ENCODE measurements around the gene MEX3D.

DNA sequence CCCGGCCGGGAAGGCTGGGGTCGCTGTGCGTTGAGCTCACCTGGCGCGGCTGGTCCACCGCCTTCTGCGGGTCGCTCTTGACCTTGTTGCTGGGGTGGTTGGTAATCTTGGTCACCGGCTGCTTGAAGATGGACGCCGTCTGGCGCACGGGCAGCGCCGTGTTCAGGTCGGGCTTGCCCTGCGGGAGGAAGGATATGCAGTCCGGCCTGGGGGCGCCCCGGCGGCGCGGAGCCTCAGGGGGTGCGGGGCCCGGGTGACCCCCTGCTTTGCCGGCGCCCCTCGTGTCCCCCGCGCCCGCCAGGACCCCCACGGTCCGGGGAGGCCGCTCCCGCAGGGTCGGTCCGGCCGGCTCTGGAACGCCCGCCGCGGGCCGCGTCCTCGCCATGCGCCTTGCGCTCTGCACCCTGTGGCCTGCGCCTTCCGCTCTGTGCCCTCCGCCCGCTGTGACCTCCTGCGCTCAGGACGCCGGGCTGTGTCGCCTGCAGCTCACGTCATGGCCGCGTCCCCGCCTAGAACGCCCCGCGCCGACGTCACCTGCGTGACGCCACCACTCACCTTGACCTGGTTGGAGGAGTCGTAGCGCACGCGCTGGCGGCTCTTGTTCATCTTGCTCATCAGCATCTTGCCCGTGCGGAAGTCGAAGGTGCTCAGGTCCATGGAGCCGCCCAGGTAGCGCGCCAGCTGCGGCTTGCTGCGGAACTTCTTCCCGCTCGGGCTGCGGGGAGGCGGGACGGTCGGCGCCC is 16.5 kb upstream of the MEX3D start:
- TF ChIP-seq, protein P1, sequence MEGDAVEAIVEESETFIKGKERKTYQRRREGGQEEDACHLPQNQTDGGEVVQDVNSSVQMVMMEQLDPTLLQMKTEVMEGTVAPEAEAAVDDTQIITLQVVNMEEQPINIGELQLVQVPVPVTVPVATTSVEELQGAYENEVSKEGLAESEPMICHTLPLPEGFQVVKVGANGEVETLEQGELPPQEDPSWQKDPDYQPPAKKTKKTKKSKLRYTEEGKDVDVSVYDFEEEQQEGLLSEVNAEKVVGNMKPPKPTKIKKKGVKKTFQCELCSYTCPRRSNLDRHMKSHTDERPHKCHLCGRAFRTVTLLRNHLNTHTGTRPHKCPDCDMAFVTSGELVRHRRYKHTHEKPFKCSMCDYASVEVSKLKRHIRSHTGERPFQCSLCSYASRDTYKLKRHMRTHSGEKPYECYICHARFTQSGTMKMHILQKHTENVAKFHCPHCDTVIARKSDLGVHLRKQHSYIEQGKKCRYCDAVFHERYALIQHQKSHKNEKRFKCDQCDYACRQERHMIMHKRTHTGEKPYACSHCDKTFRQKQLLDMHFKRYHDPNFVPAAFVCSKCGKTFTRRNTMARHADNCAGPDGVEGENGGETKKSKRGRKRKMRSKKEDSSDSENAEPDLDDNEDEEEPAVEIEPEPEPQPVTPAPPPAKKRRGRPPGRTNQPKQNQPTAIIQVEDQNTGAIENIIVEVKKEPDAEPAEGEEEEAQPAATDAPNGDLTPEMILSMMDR (conservative IDR thresholded peaks at IDR 0.05) = no peak
- no peak for TF ChIP-seq EZH2 (IDR thresholded peaks at IDR 0.05; ENCODE audit: low read depth)

All from PC-9 (cell line).